Psoas muscle (tissue), 8 donors: Measurements from ENCODE around the gene NTRK1. TPM values are rescaled to one million over a fixed set of nuclear protein-coding genes. Genes with fewer than 3 reads are reported as not detected.
A peak's percentile ranks its signal among the peaks of the same experiment; 100 is the strongest.

Source experiments
- ATAC-seq, 4 donors: fragments of 200-7000 bp; cut with Tn5 transposase; one replicate each; pipeline ENCODE4 v1.9.1; 2020; ENCODE audit warnings: moderate library complexity in 3 of 4, mild to moderate bottlenecking in 2 of 4
- DNase-seq, 2 donors: peaks; one replicate each; pipeline ENCODE4 v3.0.0-alpha.2; 2020
- H3K27ac ChIP-seq: fragments of 200-600 bp; one replicate; pipeline ENCODE4 v1.8.0; 2022
- H3K27me3 ChIP-seq, 3 donors: fragments of 200-600 bp in 1 of 3; one replicate each; pipeline versions ENCODE4 v1.6.1 to v1.8.0; 2013 to 2022; ENCODE audit warnings: low read length in 2 of 3, mild to moderate bottlenecking in 2 of 3, moderate library complexity in 1 of 3; ENCODE audit not compliant: insufficient read depth in 3 of 3
- H3K36me3 ChIP-seq, 2 donors: fragments of 200-600 bp in 1 of 2; one replicate each; pipeline versions ENCODE4 v1.6.1 to v1.8.0; 2013 to 2022; ENCODE audit warnings: low read depth in 1 of 2, mild to moderate bottlenecking in 1 of 2, moderate library complexity in 1 of 2; ENCODE audit not compliant: insufficient read depth in 1 of 2
- H3K4me1 ChIP-seq: fragments of 200-600 bp; one replicate; pipeline ENCODE4 v1.8.0; 2022
- H3K4me3 ChIP-seq: fragments of 200-600 bp; one replicate; pipeline ENCODE4 v1.8.0; 2022; ENCODE audit warnings: mild to moderate bottlenecking
- H3K9me3 ChIP-seq: fragments of 200-600 bp; one replicate; pipeline ENCODE4 v1.8.0; 2022
- WGBS, 3 donors: extraction: QIAGEN DNeasy Blood & Tissue Kit; methylation state at CpG; one replicate each; pipeline versions ENCODE4 v1.1.6 to v1.1.7; 2013; 5-methylcytosine and 5-hydroxymethylcytosine counted together
- intact Hi-C, 2 donors: fragments of 100-400 bp; cut with DNase I; formaldehyde crosslinking; loops; one replicate each; pipeline versions ENCODE4 v1.11.0 to v1.14.2; 2022
- polyA plus RNA-seq, 3 donors: library from polyadenylated mRNA; stranded (reverse); fragments of 200-250 nt; gene quantifications; one replicate each; pipeline ENCODE4 v1.2.3, GENCODE V29; 2013
- total RNA-seq, 4 donors: library from RNA; stranded (reverse); fragmentation: NEBNext Ultra II Directional in 2 of 4; extraction: Animal tissue kit (Norgen Biotek cat#: 25700) in 2 of 4; gene quantifications; one replicate each; pipeline versions ENCODE4 v1.2.1 to v1.2.4, GENCODE V29; 2021 to 2023
- TF ChIP-seq, protein P1 (sequence below): fragments of 200-600 bp; IDR thresholded peaks from one replicate; pipeline ENCODE4 v1.8.0; 2022; ENCODE audit warnings: antibody characterized with exemption
- donor health status: healthy with polysubstance abuse.
- donor health status: DM: no; HTN: no; CAD: no; lungs with moderate emphysema.
- donor health status: Bipolar disorder and iron deficiency.
- donor health status: healthy.
- donor health status: DM: yes; HTN: yes; CAD: no.
- donor health status: DM: no; HTN: no; CAD: no.
- donor health status: DM: no; HTN: no; CAD: no.
- donor health status: DM: yes; HTN: yes; CAD: no.

NTRK1 gene
- total and polyA plus RNA-seq, 7 donors: 0.07 to 0.92 (median 0.44) TPM

DNA sequence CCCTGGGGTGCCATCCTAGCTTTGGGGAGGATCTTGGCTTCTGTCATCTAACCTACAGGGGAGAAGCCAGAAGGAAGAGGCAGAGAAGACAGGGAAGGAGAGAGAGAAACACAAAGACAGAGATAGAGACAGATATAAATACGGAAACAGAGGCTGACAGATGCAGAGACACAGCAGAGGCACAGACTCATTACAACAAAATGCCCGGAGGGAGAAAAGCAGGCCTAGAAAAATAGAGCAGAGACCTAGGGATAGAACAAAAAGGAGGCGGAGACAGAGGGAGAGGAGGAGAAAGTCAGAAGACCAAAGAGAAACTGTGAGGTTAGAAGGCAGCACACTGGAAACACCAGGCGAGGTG, 34.8 kb downstream of the NTRK1 start:
- Histone ChIP-seq H3K4me3 (peak overlapping the region; percentile 68), H3K36me3 (no peaks in the 10 kb centered on the region), H3K27ac (peak overlapping the region; percentile 76), H3K9me3 (no peaks in the 10 kb centered on the region), H3K4me1 (peaks cover 13% of the 10 kb centered on the region), H3K27me3 (peaks cover 0 to 41% (median 3%) of the 10 kb centered on the region in 3 donors)
- TF ChIP-seq, protein P1, sequence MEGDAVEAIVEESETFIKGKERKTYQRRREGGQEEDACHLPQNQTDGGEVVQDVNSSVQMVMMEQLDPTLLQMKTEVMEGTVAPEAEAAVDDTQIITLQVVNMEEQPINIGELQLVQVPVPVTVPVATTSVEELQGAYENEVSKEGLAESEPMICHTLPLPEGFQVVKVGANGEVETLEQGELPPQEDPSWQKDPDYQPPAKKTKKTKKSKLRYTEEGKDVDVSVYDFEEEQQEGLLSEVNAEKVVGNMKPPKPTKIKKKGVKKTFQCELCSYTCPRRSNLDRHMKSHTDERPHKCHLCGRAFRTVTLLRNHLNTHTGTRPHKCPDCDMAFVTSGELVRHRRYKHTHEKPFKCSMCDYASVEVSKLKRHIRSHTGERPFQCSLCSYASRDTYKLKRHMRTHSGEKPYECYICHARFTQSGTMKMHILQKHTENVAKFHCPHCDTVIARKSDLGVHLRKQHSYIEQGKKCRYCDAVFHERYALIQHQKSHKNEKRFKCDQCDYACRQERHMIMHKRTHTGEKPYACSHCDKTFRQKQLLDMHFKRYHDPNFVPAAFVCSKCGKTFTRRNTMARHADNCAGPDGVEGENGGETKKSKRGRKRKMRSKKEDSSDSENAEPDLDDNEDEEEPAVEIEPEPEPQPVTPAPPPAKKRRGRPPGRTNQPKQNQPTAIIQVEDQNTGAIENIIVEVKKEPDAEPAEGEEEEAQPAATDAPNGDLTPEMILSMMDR: no peak
- DNase-seq (no peak), ATAC-seq (no peak)
- WGBS, 3 donors: 71 to 75% (median 73%) methylated on average over 4 of the region's 4 CpGs
- intact Hi-C loops: no loop called here

GRCh38 chr1:156895927-156896326, 35.3 kb downstream of the NTRK1 start:
- 86 to 91% (median 89%) methylated on average over 6 of the region's 6 CpGs for WGBS, 3 donors
- Histone ChIP-seq H3K36me3 (no peaks in the 10 kb centered on the region), H3K9me3 (no peaks in the 10 kb centered on the region), H3K4me1 (peaks cover 17% of the 10 kb centered on the region), H3K27me3 (peaks cover 0 to 41% (median 3%) of the 10 kb centered on the region in 3 donors), H3K27ac (peak overlapping the region; percentile 76), H3K4me3 (peak overlapping the region; percentile 68)
- intact Hi-C loops: no loop called here
- TF ChIP-seq, protein P1: no peak
- ATAC-seq (no peak), DNase-seq (peak in 1 of 2 donors; percentile 29)

GRCh38 chr1:156896490-156897033, 35.9 kb downstream of the NTRK1 start:
- Histone ChIP-seq H3K9me3 (no peaks in the 10 kb centered on the region), H3K4me3 (peak overlapping the region; percentile 68), H3K27ac (peak overlapping the region; percentile 76), H3K4me1 (peaks cover 17% of the 10 kb centered on the region), H3K36me3 (no peaks in the 10 kb centered on the region), H3K27me3 (peaks cover 0 to 41% (median 3%) of the 10 kb centered on the region in 3 donors)
- DNase-seq (peak in 1 of 2 donors; percentile 64), ATAC-seq (no peak)
- 81 to 82% (median 81%) methylated on average over 16 of the region's 16 CpGs for WGBS, 3 donors
- intact Hi-C loops: no loop called here
- TF ChIP-seq, protein P1: no peak

- peaks cover 0 to 35% (median 3%) of the 10 kb centered on the region in 3 donors for H3K27me3 ChIP-seq
- TF ChIP-seq, protein P1: no peak
- peaks cover 17% of the 10 kb centered on the region for H3K4me1 ChIP-seq
- intact Hi-C loops: no loop called here
- no peaks in the 10 kb centered on the region for H3K36me3 ChIP-seq
- WGBS, 3 donors: 73 to 75% (median 74%) methylated on average over 14 of the region's 14 CpGs
- H3K9me3 ChIP-seq: no peaks in the 10 kb centered on the region
- peak overlapping the region; percentile 76 for H3K27ac ChIP-seq
- DNase-seq: peak in 1 of 2 donors; percentile 41
- peak overlapping the region; percentile 68 for H3K4me3 ChIP-seq
- ATAC-seq: no peak
These were observed 36.6 kb downstream of the NTRK1 start for GRCh38 chr1:156897078-156897825.
